Left lung (tissue), 10 donors: ENCODE measurements around the gene CELSR3. TPM values are rescaled to one million over a fixed set of nuclear protein-coding genes. Genes with fewer than 3 reads are reported as not detected.

ENCODE experiments used
- ATAC-seq: fragments of 200-7000 bp; cut with Tn5 transposase; one replicate; pipeline ENCODE4 v1.9.1; 2020; ENCODE audit warnings: moderate library complexity
- DNase-seq, 4 donors: peaks; one replicate each; pipeline ENCODE4 v3.0.0-alpha.2; 2013 to 2020
- H3K27ac ChIP-seq, 2 donors: fragments of 200-600 bp; sonication (generic) in 1 of 2; one replicate each; pipeline versions ENCODE4 v1.5.0 to v1.8.0; 2020 to 2021
- H3K27me3 ChIP-seq, 2 donors: fragments of 200-600 bp; sonication (generic) in 1 of 2; one replicate each; pipeline versions ENCODE4 v1.5.0 to v1.8.0; 2020 to 2021
- H3K36me3 ChIP-seq, 2 donors: fragments of 200-600 bp; sonication (generic) in 1 of 2; one replicate each; pipeline versions ENCODE4 v1.5.0 to v1.8.0; 2020 to 2021
- H3K4me1 ChIP-seq, 2 donors: fragments of 200-600 bp; one replicate each; pipeline ENCODE4 v1.8.0; 2021
- H3K4me3 ChIP-seq, 2 donors: fragments of 200-600 bp; sonication (generic) in 1 of 2; one replicate each; pipeline versions ENCODE4 v1.5.0 to v1.8.0; 2020 to 2021; ENCODE audit warnings: mild to moderate bottlenecking in 1 of 2
- H3K9me3 ChIP-seq, 2 donors: fragments of 200-600 bp; sonication (generic) in 1 of 2; one replicate each; pipeline versions ENCODE4 v1.5.0 to v1.8.0; 2020 to 2021
- intact Hi-C, 2 donors: fragments of 100-400 bp; cut with DNase I; formaldehyde crosslinking; loops; one replicate each; pipeline versions ENCODE4 v1.11.2 to v1.14.2; 2022
- polyA plus RNA-seq, 6 donors: library from polyadenylated mRNA; unstranded; fragments of 120-200 nt; gene quantifications; one replicate each; pipeline ENCODE4 v1.2.1, GENCODE V29; 2013; ENCODE audit not compliant: insufficient read length in 6 of 6
- total RNA-seq, 2 donors: library from RNA; stranded (reverse); fragmentation: NEBNext Ultra II Directional; extraction: Animal tissue kit (Norgen Biotek cat#: 25700); gene quantifications; one replicate each; pipeline ENCODE4 v1.2.1, GENCODE V29; 2021
- TF ChIP-seq, protein P1 (sequence below), 2 donors: fragments of 200-600 bp; sonication (generic) in 1 of 2; IDR thresholded peaks; one replicate each; pipeline versions ENCODE4 v1.5.0 to v1.8.0; 2021; ENCODE audit warnings: antibody characterized with exemption in 2 of 2
- donor health status: DM: no; HTN: yes; CAD: no.
- donor health status: DM: no; HTN: no; CAD: no.

The CELSR3 gene
- total and polyA plus RNA-seq, 8 donors = 0.79 to 1.7 (median 0.94) TPM

DNA sequence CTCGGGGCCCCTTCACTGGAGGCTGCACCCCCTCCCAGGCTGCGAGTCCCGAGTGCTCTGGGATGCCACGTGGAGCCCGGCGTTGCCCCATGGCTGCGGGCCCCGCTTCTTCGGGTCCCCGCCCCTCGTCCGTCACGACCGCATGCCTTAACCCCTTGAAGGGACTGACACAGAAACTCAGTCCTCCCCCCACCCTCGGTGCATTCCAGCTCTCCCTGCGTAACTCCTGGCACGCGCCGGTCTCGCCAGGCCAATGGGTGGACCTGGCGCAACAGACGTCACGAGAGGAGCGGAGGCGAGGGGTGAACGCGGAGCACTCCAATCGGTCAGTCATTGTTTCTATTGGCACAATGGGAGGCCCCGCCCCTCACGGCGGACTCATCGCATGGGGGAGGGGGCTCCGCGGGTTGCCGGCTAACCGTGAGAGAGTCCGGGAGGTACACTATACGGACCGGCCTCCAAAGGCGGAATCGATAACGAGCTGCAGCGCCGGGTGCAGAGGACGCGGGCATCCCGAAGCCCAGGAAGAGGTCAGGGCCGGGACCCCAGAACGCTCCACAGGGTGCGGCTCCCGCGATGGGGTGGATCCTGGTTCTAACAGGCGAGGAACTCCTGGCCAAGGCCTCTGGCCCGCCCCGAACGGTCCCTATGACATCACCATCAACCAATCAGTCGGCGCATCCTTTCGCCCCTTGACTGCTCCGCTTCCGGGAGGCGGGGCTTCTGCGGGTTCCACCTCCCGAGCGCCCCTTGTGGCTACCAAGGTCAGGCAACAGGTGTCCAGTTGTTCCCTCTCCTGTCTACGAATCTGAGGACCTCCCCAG lies 1.0 kb upstream of the CELSR3 start:
- peaks cover 17 to 48% of the 10 kb centered on the region in 2 donors for H3K27me3 ChIP-seq
- peak; percentile 45 to 94 (median 89) for DNase-seq
- peak overlapping the region; percentile 35 to 58 for H3K4me3 ChIP-seq
- peak overlapping the region in 1 of 2 donors; percentile 53 for H3K27ac ChIP-seq
- peaks cover 12 to 32% of the 10 kb centered on the region in 2 donors for H3K4me1 ChIP-seq
- intact Hi-C loops = no loop called here
- TF ChIP-seq, protein P1, sequence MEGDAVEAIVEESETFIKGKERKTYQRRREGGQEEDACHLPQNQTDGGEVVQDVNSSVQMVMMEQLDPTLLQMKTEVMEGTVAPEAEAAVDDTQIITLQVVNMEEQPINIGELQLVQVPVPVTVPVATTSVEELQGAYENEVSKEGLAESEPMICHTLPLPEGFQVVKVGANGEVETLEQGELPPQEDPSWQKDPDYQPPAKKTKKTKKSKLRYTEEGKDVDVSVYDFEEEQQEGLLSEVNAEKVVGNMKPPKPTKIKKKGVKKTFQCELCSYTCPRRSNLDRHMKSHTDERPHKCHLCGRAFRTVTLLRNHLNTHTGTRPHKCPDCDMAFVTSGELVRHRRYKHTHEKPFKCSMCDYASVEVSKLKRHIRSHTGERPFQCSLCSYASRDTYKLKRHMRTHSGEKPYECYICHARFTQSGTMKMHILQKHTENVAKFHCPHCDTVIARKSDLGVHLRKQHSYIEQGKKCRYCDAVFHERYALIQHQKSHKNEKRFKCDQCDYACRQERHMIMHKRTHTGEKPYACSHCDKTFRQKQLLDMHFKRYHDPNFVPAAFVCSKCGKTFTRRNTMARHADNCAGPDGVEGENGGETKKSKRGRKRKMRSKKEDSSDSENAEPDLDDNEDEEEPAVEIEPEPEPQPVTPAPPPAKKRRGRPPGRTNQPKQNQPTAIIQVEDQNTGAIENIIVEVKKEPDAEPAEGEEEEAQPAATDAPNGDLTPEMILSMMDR (IDR thresholded peaks at IDR 0.05) = peak; percentile 20 to 73
- ATAC-seq = peak; percentile 86
- no peaks in the 10 kb centered on the region for H3K36me3 ChIP-seq
- H3K9me3 ChIP-seq = no peaks in the 10 kb centered on the region

DNA sequence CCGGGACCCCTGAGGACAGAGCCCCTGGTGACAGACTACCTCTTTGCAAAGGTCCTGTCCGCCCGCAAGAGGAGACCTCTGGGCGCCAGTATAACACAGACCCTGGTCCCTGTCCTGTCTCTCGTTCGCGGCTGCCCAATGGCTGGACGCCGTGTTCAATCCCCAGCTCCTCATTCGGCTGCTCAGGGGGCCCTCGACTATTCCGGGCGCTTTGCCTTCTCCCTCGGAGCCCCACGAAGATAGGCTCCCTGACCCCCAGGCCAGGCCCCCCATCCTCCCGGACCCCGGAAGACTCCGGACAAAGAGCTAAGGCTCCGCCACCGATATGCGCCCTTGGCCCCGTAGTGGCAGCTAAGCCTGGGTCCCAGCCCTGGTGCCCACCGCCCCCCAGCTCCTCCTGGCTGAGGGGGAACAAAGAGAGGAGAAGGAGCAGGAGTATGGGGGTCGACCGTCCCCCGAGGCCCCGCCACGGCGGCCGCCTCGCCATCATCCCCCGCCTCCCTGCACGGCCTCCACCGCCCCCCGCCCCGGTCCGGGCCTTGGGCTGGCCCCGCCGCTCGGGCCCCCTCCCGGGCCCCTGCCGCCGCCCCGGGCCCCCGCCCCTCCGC lies 437 bp downstream of the CELSR3 start:
- H3K4me1 ChIP-seq = peaks cover 12 to 32% of the 10 kb centered on the region in 2 donors
- no peaks in the 10 kb centered on the region for H3K9me3 ChIP-seq
- DNase-seq (peak in 1 of 4 donors; percentile 62), ATAC-seq (no peak)
- no peak overlapping the region for H3K4me3 ChIP-seq
- intact Hi-C loops = no loop called here
- TF ChIP-seq, protein P1 (IDR thresholded peaks at IDR 0.05) = no peak
- peaks cover 17 to 48% of the 10 kb centered on the region in 2 donors for H3K27me3 ChIP-seq
- H3K27ac ChIP-seq = no peak overlapping the region
- H3K36me3 ChIP-seq = no peaks in the 10 kb centered on the region

DNA sequence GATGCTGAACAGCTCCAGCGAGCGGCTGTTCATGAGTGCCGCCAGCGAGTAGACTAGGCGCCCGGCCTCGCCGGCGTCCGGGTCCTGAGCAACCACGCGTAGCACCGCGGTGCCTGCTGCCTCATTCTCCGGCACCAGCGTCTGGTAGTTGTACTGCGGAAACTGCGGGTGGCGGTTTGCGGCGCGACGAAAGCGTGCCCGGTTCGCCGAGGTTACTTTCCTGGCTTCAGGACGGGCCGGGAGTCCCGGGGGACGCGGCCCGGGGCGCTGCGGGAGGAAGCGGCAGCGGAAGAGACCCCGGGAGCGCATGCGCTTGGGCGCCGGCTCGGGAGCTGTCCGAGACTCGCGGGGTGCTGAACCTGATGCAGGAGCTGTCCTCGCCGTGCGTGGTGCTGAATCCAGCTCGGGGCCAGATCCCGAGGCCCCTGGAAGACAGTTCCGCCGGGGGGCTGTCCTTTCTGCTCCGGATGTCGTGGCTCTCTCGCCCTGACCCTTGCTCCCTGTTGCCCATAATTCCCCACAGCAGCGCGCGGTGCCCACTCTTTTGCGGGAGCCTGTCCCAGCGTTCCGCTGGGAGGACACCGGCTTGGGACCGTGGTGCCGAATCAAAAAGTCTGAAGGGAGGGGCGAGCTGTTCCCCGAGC lies 1.1 kb downstream of the CELSR3 start:
- intact Hi-C loops = no loop called here
- Histone ChIP-seq H3K4me3 (peak overlapping the region; percentile 16 to 17), H3K9me3 (no peaks in the 10 kb centered on the region), H3K27me3 (peaks cover 17 to 49% of the 10 kb centered on the region in 2 donors), H3K27ac (no peak overlapping the region), H3K4me1 (peaks cover 15 to 38% of the 10 kb centered on the region in 2 donors), H3K36me3 (no peaks in the 10 kb centered on the region)
- peak; percentile 67 to 89 (median 68) for DNase-seq
- peak; percentile 62 for ATAC-seq
- TF ChIP-seq, protein P1 (IDR thresholded peaks at IDR 0.05) = no peak

DNA sequence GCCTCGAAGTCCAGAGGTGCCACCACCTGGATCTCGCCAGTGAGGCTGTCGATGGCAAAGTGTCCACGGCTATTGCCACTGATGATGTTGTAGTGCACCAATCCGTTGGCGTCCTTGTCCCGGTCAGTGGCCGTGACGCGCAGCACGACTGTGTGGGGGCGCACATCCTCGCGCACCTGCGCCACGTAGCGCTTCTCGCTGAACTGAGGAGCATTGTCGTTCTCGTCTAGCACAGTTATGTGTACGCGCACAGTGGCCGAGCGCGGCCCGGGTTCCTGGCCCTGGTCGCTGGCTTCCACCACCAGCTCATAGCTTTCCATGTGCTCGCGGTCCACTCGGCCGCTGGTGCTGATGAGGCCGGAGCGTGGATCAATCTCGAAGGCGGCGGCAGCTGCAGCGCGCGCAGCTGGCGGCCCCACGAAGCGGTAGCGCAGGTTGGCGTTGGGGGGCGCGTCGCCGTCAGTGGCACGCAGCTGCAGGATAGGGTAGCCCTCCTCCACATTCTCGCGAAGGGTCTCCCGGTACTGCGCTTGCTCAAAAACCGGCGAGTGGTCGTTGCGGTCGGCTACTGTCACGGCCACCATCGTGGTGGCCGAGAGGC lies 1.8 kb downstream of the CELSR3 start:
- Histone ChIP-seq H3K27ac (no peak overlapping the region), H3K27me3 (peaks cover 17 to 53% of the 10 kb centered on the region in 2 donors), H3K36me3 (no peaks in the 10 kb centered on the region), H3K9me3 (no peaks in the 10 kb centered on the region), H3K4me1 (peaks cover 16 to 45% of the 10 kb centered on the region in 2 donors), H3K4me3 (peak overlapping the region in 1 of 2 donors; percentile 16)
- ATAC-seq (no peak), DNase-seq (no peak)
- TF ChIP-seq, protein P1 (IDR thresholded peaks at IDR 0.05) = no peak
- intact Hi-C loops = no loop called here
